ENCODE data around the gene EXOC4. TPM values are rescaled to one million over a fixed set of nuclear protein-coding genes. Genes with fewer than 3 reads are reported as not detected.

EXOC4 gene
- total RNA-seq, 2 experiments from 2014 or later: 58.0 to 59.9 TPM

- no peaks in the 10 kb centered on the region for H3K27me3 ChIP-seq (ENCODE audit: control insufficient read depth in 1 of 2, insufficient read depth in 2 of 2, low read length in 2 of 2)
- DNase-seq: no peak
- no peaks in the 10 kb centered on the region for H3K27me3 Mint-ChIP-seq
- H3K36me3 ChIP-seq (ENCODE audit: insufficient read depth, low read length): peaks cover 28% of the 10 kb centered on the region
- H3K4me3 Mint-ChIP-seq: no peak overlapping the region
- TF ChIP-seq, protein P1, sequence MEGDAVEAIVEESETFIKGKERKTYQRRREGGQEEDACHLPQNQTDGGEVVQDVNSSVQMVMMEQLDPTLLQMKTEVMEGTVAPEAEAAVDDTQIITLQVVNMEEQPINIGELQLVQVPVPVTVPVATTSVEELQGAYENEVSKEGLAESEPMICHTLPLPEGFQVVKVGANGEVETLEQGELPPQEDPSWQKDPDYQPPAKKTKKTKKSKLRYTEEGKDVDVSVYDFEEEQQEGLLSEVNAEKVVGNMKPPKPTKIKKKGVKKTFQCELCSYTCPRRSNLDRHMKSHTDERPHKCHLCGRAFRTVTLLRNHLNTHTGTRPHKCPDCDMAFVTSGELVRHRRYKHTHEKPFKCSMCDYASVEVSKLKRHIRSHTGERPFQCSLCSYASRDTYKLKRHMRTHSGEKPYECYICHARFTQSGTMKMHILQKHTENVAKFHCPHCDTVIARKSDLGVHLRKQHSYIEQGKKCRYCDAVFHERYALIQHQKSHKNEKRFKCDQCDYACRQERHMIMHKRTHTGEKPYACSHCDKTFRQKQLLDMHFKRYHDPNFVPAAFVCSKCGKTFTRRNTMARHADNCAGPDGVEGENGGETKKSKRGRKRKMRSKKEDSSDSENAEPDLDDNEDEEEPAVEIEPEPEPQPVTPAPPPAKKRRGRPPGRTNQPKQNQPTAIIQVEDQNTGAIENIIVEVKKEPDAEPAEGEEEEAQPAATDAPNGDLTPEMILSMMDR (IDR thresholded peaks at IDR 0.05): no peak
- no peaks in the 10 kb centered on the region for H3K4me1 ChIP-seq (ENCODE audit: insufficient read depth, low read length)
- peaks cover 3% of the 10 kb centered on the region for H3K9me3 Mint-ChIP-seq
- ChIA-PET CTCF (interaction anchor here (1.5 kb wide), 1 partner anchor 19 kb away, joined by 5 read pairs; no protein-coding TSS in a partner anchor), POLR2A (no interaction called here)
- no peak overlapping the region for H3K27ac ChIP-seq (ENCODE audit: low read depth in 1 of 2, low read length in 2 of 2)
- intact Hi-C loops (cut with DNase I, micrococcal nuclease): no loop called here
- no peak overlapping the region for H3K4me3 ChIP-seq (ENCODE audit: low read length)
- no peak for ATAC-seq (ENCODE audit: poor library complexity)
- H3K36me3 Mint-ChIP-seq (ENCODE audit: low read depth): peaks cover 57% of the 10 kb centered on the region
- H3K9me3 ChIP-seq (ENCODE audit: control insufficient read depth in 1 of 2, insufficient read depth in 1 of 2, low read length in 2 of 2): no peaks in the 10 kb centered on the region
- H3K4me1 Mint-ChIP-seq (ENCODE audit: low read depth): peaks cover 26% of the 10 kb centered on the region
- H3K27ac Mint-ChIP-seq: no peak overlapping the region
Measured at GRCh38 chr7:133273227-133273626, 20.3 kb downstream of the EXOC4 start.

- Histone ChIP-seq H3K27ac (ENCODE audit: low read depth in 1 of 2, low read length in 2 of 2) (no peak overlapping the region), H3K4me1 (ENCODE audit: insufficient read depth, low read length) (no peaks in the 10 kb centered on the region), H3K27me3 (ENCODE audit: control insufficient read depth in 1 of 2, insufficient read depth in 2 of 2, low read length in 2 of 2) (no peaks in the 10 kb centered on the region), H3K9me3 (ENCODE audit: control insufficient read depth in 1 of 2, insufficient read depth in 1 of 2, low read length in 2 of 2) (no peaks in the 10 kb centered on the region), H3K36me3 (ENCODE audit: insufficient read depth, low read length) (peaks cover 33% of the 10 kb centered on the region), H3K4me3 (ENCODE audit: low read length) (no peak overlapping the region)
- Mint-ChIP-seq H3K27me3 (no peaks in the 10 kb centered on the region), H3K36me3 (ENCODE audit: low read depth) (peaks cover 63% of the 10 kb centered on the region), H3K4me3 (no peak overlapping the region), H3K9me3 (peaks cover 6% of the 10 kb centered on the region), H3K4me1 (ENCODE audit: low read depth) (peaks cover 16% of the 10 kb centered on the region), H3K27ac (no peak overlapping the region)
- POLR2A ChIA-PET: no interaction called here
- intact Hi-C loops (cut with DNase I, micrococcal nuclease): no loop called here
- DNase-seq (no peak), ATAC-seq (ENCODE audit: poor library complexity) (no peak)
- CTCF ChIA-PET: no interaction called here
- TF ChIP-seq, protein P1 (IDR thresholded peaks at IDR 0.05): no peak
Measured at GRCh38 chr7:133274265-133274664, 21.4 kb downstream of the EXOC4 start.

- TF ChIP-seq, protein P1 (IDR thresholded peaks at IDR 0.05): no peak
- no peak overlapping the region for H3K4me3 Mint-ChIP-seq
- Histone ChIP-seq H3K4me3 (ENCODE audit: low read length) (no peak overlapping the region), H3K36me3 (ENCODE audit: insufficient read depth, low read length) (peaks cover 37% of the 10 kb centered on the region), H3K27me3 (ENCODE audit: control insufficient read depth in 1 of 2, insufficient read depth in 2 of 2, low read length in 2 of 2) (no peaks in the 10 kb centered on the region), H3K9me3 (ENCODE audit: control insufficient read depth in 1 of 2, insufficient read depth in 1 of 2, low read length in 2 of 2) (no peaks in the 10 kb centered on the region), H3K27ac (ENCODE audit: low read depth in 1 of 2, low read length in 2 of 2) (no peak overlapping the region), H3K4me1 (ENCODE audit: insufficient read depth, low read length) (no peaks in the 10 kb centered on the region)
- H3K27me3 Mint-ChIP-seq: no peaks in the 10 kb centered on the region
- H3K4me1 Mint-ChIP-seq (ENCODE audit: low read depth): peaks cover 11% of the 10 kb centered on the region
- ATAC-seq (ENCODE audit: poor library complexity) (no peak), DNase-seq (no peak)
- POLR2A ChIA-PET: no interaction called here
- H3K27ac Mint-ChIP-seq: no peak overlapping the region
- peaks cover 65% of the 10 kb centered on the region for H3K36me3 Mint-ChIP-seq (ENCODE audit: low read depth)
- intact Hi-C loops (cut with DNase I, micrococcal nuclease): no loop called here
- CTCF ChIA-PET: no interaction called here
- H3K9me3 Mint-ChIP-seq: peaks cover 6% of the 10 kb centered on the region
Measured at GRCh38 chr7:133275008-133275407, 22.1 kb downstream of the EXOC4 start.
